Measurements from ENCODE around the gene ANKRD44.

ANKRD44 gene

DNA sequence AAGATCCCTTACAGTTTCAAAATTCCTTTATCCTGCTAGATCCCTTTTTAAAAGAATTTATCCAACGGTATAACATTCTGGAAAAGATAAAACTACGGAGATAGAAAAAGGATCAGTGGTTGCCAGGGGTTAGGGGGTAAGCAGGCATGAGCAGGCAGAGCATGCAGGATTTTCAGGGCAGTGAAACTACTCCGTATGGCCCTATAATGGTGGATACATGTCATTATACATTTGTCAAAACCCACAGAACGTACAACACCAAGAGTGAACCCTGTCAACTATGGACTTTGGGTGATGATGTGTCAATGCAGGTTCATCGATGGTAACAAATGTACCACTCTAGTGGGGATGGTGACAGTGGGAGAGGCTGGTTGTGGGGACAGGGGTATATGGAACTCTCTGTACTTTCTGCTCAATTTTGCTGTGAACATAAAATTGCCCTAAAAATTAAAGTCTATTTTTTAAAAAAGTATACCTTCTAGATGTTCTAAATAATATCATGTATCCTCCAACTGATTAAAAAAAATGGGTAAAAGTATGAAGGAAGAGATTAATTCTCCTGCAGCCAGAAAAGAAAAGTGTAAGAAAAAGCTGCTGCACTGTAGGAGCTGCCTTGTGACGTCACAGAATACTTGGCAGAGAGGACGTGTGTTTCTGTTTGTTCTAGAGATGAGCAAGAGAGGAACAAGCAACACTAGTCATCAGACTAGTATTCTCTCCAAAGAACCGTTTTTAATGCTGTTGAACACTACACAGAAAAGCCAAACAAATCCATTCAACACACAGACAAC, 23.6 kb downstream of the ANKRD44 start:
- DNase-seq (ENCODE audit: low spot score), result peak; percentile 28

DNA sequence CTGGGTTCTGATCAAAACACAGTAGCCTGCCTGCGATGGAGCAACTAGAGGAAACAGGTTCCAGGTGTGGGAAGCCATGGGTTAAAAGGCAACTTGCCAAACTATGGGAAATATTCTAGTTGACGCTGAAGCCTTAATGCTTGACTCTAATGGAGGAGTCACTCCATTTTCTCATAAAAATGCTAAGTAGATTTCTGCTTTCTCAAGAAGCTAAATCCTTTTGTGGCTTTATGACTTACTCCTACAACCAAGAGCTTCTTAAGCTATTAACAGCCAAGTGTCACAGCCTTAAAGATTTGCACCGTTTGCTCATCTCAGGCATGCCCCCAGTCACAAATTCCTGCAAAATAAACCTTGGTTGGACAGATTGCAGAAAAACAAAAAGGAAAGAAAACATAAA, 25.2 kb downstream of the ANKRD44 start:
- DNase-seq (ENCODE audit: low spot score), result no peak

DNA sequence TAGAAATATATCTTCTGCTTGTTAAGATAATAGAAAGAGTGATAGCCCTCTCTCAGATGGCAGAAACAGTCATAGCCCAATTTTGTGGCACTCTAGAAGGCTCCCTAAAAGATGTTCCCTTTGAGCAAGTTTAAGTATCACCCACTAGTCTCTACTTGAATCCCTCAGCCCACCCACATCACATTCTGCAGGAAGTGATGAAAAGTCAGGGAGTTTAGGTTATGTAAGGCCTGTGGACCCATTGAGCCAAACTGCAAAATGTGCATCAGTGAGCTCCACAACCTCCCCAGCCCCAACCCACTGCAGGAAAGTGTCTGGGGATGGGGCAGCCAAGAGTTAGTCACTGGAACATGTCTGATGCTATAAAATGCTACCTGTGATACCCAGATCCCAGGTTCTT, 25.6 kb downstream of the ANKRD44 start:
- DNase-seq (ENCODE audit: low spot score), result no peak

DNA sequence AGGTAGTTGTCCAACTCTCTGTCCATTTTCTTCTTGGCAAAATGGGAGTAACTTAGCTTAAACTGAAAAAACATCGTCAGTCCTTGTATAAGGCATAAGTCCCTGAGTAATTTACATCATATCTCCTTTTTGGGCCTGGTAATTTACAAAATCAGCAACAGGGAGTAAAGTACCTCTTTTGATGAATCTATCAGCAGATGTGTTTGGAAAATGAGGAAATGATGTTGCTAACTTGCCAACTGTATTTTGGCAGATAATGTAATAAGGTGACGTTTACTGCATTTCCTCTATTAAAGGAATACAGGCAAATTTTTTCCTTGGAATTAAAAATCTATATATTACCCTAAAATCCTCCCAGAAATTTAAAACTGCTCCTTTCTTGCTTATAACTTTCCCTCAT, 29.2 kb downstream of the ANKRD44 start:
- DNase-seq (ENCODE audit: low spot score), result no peak

DNA sequence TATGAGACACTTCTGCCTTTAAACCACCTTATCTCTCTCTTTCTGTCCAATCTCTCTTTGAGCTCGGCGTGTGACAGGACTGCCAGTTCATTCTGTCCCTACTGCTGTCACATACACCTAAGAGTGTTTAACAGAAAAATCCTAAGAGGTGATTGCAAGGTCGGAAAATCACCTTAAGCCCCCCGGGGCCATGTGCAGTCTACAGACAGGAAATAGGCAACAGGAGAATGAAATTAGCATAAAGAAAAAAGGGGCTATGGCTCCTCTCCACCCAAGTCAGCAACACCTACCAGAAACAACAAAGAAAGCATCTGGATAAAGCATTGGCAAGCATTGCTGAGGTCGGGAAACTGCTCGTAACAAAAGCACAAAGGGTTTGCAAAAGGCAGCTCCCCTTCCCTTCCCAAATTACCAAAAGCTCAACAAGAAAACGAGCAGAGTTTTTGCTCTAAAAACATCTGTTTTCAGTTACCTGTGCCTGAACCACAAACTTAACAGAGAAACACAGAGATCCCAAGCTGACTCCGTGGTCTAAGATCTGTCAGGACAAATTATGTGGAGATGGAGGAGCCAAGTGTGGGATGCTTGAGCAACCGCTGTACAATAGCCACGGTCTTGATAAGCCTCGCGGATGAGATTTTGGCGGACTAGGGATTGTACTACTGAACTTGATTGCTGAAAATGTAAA, 30.4 kb downstream of the ANKRD44 start:
- no peak for DNase-seq (ENCODE audit: low spot score)

DNA sequence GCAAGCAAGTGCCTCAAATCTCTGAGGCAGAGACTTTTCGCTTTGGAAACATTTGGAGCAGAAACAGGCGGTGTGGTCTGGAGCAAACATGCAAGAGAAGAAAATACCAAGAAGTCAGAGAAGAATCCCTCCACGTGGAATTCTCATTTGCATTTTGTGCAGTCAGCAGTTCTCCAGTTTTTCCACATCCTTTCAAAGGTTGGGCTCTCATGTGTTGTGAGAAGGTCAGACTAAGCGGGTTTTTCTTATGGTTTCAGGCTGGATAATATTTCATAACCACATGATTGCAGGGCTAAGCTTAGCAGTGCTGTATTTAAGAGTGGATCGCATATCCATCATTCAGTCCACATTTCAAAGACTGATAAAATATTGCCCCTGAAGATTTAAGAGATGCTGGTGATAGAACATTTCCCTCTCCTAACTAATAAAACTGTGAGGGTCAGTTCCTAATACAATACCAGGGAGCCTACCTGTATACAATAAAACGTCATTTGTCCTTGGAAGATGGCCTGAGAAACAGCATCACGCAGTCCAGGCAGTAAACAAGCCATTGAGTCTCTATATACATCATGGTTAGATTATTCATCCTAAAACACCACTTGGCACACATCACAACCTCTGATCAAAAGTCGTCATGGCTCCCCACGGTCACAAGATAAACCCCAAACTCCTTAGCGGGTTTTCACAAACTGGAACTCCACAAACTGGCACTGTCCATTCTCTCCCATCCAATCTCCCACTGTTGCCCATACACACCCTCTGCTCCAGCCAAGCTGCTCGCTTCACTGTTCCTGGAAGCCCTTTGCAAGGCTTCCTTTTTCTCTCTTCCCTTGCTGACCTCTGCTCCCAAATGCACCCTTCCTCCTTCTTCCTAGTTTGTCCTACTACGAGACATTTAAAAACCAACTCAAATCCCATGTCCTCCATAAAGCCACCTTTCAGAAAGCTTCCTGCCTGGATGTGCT, 31.5 kb downstream of the ANKRD44 start:
- DNase-seq (ENCODE audit: low spot score), result no peak

DNA sequence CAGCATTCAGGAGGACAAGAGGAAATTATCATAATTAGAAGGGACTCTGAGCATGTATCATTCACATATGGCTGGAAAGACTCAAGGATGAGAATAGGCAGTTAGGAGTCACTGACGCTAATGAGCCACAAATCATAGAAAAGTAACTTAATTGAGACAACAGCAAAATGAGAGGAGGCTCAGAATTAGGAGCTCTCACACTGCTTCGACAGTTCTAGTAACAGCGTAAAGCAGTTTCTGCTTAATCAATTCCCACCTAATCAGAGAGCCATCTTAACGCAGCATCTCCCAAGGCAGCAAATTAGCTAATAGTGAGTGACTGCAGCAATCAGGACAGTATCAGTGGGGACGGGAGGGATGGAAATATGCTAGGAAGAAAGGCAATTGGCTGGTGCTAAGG, 32.8 kb downstream of the ANKRD44 start:
- DNase-seq (ENCODE audit: low spot score), result no peak

DNA sequence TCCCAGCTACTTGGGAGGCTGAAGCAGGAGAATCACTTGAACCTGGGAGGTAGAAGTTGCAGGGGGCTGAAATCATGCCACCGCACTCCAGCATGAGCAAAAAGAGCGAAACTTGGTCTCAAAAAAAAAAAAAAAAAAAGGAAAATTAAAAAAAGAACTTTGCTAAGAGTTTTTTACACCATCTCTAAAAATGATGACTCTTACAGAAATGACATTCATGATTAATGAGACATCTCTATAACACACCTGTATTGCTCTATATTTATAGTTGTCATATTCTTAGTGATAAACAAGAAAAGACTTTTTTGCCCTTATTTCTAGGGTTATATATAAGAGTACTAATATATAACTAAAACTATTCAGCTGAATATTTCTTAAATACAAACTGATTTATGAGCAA, 34.4 kb downstream of the ANKRD44 start:
- no peak for DNase-seq (ENCODE audit: low spot score)

DNA sequence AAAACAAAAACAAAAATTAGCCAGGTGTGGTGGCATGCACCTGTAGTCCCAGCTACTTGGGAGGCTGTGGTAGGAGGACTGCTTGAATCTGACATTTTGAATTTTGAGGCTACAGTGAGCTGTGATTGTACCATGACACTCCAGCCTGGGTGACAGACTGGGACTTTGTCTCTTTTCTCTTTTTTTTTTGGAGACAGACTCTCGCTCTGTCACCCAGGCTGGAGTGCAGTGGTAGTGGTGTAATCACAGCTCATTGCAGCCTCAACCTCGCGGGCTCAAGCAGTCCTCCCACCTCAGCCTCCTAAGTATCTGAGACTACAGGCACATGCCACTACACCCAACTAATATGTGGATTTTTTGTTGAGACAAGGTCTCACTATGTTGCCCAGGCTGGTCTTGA, 35.6 kb downstream of the ANKRD44 start:
- no peak for DNase-seq (ENCODE audit: low spot score)

DNA sequence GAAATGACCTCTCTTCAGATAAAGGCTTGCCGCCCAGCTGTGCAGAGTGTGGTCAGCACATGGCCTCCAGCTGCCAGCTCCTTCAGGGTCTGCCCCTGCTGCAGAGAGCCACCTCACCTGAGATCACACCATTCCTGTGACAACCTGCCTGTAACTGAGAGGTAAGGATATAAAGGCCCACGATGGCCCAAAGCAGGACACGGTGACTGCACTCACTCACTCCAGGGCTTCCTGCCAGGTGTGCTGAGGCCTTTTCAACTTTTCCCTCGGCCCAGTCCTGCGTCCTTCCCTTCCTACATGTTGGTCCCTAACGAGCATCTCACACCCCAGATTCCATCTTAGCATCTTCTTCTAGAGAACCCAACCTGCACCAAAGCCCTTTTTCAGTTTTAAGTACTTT, 36.2 kb downstream of the ANKRD44 start:
- no peak for DNase-seq (ENCODE audit: low spot score)

DNA sequence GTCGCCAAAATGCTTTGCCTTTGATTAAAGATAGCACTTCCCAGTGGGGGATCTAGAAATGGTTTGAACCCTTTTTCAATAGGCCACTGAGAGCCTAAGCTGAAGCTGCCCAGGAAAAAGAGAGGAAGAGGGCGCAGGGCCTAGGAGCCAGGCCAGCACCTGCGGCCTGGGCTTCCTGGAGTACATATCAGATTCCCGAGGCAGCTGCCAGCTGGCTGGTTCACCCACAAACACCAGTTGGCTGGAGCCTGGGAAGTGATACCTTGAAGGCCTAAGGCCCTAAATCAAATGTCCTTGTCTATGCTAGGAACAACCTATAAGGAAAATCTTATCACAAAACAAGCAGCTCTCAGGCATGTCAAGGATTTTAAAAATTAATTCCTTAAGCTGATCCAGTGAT, 37.1 kb downstream of the ANKRD44 start:
- peak; percentile 94 for DNase-seq (ENCODE audit: low spot score)

DNA sequence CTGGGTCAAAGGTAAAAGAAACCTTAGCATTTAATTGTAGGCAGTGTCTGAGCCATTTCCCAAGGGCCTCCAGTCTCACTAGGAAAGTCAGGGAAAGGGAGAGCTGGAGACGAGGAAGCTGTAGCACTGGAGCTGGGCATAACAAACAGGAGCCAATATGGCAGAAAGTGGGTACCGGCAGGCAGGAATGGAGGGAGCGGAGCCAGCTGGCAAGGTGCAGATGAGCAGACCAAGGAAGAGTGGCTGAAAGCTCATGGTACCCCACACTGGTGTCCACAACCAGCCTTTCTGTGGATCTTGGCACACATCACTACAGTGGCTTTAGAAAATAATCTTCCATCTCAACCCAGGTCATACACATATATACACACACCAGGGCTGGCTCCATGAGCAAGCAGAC, 40.0 kb downstream of the ANKRD44 start:
- DNase-seq (ENCODE audit: low spot score), result no peak

DNA sequence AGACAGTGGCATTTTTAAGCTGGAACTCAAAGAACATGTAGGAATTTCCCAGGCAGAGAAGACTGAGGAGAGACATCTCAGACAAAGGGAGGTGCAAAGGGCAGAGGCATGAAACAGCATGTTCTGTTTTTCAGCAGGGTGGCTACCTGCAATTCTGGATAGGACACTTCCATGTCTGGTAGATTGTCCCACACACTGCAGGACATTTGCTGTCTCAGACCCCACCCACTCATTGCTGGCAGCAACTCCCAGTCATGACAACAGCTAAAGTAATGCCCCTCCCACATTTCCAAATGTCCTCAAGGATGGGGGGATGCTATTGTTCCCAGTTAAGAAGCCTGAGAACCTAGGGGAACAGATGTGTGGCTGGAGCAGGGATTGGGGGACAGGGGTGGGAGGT, 40.8 kb downstream of the ANKRD44 start:
- no peak for DNase-seq (ENCODE audit: low spot score)

DNA sequence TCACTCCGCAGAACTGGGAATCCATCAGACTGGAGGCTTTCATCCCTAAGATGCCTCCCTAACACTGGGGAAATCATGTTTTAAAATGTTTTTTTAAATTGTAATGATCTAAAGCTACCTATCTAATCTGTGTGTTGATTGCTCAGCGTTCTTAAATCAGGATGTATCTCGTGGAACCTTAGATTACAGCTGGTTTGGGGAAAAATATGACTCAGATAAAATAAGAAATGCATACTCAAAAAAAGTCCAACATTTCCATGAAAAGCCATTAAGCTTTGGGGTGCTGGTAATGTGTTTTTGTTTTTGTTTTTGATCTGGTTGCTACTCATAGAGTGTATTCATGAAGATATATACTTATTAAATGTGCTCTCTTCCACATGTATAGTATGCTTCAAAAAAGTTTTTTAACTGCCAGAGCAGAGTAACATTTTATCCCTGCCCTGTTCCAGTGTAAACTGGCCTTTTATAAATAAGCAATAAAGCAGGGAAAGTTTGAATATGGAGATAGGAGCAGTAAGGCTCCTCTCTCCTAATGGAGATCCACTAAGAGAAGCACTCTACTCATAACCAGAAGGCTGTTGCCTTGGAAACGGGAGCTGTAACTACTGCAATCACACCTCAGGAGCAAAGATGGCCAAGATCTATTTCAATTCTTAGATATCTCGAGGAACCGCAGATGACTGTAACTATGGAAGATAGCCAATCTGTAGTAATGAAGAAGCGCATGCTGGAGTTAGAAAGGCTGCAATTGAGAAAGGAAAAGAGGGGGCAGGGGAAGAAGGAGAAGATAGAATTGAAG, 41.6 kb downstream of the ANKRD44 start:
- no peak for DNase-seq (ENCODE audit: low spot score)

DNA sequence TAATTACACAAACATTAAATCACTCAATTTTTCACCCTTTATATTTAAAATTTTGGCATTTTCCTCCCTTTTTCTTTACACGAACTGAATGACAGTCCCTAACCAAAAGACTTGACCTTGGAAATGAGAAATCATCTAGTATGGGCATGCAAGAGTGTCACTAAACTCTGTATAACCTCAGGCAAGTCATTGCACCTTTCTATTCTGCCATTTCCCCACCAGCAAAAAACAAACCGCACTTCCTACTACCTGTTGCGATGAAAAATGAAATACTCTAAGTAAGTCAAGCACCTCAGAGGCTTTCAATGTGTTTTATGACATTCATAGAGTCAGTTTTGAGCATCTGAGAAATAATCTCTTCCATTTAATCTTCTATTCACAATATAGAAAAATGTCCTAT, 44.1 kb downstream of the ANKRD44 start:
- no peak for DNase-seq (ENCODE audit: low spot score)

DNA sequence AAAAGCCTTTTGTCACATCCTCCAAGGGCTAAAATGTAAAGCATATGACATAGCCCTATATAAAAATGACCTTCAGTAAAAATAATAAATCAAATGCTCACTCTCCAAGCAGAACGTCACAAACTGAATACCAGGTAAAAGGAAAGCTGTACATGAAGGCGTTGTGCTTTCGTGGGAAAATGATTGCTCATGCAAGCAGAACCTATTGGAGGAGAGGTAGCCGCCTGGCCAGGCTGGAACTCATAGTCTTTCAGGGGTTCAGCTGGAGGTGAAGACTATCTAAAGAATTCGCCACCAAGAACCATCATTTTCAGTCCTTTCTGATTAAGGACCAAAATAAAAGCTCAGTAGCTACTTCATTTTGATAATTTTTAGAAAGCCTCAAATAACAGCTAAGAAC, 44.7 kb downstream of the ANKRD44 start:
- DNase-seq (ENCODE audit: low spot score), result no peak

DNA sequence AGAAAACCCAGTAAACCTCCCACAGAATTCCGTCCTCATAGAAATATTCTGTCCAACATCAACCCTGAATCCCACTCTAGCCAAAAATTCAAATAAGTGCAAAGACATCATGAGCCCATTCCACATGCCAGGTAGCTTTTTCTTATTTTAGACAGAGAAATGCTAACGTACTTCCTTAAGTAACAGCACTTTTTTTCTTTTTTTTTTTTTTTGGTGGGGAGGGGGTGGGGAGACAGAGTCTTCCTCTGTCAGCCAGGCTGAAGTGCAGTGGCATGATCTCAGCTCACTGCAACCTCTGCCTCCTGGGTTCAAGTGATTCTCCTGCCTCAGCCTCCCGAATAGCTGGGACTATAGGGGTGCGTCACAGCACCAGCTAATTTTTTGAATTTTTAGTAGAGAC, 45.5 kb downstream of the ANKRD44 start:
- no peak for DNase-seq (ENCODE audit: low spot score)

DNA sequence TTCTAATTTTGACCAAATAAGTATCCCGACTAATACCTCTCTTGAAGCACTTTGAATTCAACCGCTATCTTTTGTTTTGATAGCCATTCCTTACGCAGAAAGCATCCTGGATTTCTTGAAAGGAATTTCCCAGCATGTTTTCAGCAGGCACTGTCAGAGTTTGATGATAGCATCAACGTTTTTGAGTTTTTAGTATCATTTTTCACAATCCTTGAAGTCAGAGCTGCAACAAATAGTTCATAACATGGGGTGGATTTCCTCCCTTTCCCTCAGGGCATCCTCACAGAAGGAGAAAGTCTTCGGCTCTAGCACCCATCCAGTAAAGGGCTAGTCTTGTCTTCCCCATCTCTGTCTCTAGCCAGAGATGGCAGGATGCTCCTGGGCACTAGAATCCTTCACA, 46.2 kb downstream of the ANKRD44 start:
- DNase-seq (ENCODE audit: low spot score), result no peak

DNA sequence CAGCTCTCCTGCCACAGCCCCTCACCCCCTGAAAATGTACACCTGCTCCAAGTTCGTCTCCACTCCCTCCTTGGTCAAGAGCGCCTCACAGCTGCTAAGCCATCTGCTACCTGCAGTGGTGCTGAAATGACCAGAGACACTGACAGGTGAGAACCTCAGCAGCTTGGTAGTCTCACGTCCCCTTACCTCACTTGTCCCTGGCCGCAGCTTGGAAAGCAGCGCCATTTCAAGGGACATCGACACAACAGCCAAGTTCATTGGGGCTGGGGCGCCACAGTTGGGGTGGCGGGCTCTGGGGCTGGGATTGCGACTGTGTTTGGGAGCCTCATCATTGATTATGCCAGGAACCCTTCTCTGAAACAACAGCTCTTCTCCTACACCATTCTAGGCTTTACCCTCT, 47.5 kb downstream of the ANKRD44 start:
- DNase-seq (ENCODE audit: low spot score), result no peak

DNA sequence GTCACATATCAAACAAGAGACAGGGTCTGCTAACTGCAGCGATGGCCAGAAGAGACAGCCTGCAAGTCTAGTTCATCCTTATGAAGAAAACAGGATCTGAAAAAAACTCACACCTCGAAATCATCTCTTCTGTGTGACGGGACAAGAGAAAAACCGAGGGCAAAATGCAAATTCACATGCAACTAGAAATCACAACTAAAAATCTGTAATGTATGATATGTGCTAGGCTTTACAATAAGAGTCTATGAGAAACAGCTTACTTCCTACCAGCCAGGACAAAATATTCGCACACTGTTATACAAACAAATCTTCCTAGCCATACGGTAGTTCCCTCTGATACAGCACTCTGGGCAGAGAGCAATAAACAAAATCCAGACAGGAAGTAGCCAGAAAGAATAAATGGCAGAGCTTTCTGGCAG, 48.8 kb downstream of the ANKRD44 start:
- DNase-seq (ENCODE audit: low spot score), result no peak

DNA sequence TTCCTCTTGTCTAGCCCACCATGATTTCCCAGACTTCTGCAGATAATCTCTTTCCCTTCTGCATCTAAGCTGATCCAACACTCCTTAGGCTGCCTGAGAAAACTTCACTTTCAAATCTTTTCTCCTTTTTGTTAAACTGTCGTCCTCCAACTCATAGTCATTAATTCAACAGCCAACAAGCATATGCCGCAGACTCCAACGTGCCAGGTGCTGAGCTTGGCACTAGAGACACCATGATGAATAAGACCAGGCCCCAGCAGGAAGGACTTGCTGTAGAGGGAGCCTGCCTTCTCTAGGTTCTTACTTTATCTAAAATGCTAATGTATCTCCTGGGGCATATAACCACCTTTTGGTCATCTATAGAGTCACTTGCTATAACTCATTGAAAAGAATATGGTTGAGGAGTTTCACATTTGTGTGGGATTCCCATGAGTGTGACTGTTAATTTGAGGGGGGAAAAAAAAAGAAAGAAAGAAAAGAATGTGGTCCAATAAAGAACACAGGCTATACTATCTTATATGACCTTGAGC, 51.0 kb downstream of the ANKRD44 start:
- DNase-seq (ENCODE audit: low spot score), result no peak

DNA sequence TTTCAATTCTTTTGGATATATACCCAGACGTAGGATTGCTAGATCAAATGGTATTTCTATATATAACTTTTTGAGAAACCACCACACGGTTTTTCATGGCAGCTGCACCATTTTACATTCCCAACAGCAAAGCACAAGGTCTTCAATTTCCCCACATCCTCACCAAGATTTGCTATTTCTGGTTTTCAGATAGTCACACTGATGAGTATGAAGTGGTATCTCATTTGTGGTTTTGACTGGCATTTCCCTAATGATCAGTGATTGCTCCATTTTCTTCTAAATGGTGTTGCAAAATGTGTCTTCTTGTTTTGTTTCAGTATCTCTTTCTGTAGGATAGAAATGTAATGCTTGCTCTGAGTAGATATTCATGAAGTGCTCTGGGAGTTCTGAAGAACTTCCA, 52.0 kb downstream of the ANKRD44 start:
- DNase-seq (ENCODE audit: low spot score), result no peak

Measured in cerebellar cortex (tissue), 1 donor.